ENCODE results near the gene KDM8.

The KDM8 gene

DNA sequence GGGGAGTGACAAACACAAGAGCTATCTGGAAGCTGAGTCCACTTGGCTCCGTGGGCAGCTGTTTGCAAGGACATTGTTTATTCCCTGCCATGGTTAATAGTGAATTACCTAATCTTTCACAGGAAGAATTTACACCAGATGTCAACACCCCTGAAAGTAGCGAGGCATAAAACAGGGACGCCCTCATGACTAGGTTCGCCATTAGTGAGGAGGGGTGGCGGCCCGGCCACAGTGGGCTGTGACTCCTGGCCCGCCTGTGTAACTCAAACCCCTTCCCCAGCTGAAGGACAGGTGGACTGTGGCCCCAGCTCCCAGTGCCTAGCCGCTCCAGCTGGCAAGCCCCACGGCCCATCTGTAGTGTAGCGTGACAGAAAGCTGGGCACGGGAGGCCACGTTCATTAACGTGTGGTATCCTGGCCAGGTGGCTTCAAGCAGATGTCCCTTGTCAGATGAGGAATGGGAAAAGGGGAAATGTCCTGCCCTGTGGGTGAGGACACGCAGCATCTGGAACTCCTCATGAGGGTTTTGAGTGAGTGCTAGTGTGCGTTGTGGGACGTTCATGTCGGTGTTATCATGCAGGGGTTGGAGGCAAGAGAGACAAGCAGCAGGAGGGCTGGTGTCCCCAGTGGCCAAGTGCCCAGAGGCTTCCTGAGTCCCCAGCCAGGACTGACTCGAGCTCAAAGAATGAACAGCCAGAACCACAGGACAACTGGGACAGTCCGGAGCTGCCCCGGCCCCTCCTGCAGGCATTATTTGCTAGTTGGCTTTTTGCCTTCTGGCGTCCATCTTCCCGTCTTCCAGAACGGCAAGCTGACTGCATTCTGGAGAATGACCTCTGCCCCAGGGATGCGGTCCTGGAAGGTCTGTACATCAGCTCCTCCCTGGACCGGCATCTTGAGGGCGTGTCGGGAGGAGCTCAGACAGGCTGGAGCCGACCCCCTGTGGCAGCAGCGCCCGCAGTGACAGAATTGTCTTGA, 19.2 kb downstream of the KDM8 start:
- TF ChIP-seq, protein P1, sequence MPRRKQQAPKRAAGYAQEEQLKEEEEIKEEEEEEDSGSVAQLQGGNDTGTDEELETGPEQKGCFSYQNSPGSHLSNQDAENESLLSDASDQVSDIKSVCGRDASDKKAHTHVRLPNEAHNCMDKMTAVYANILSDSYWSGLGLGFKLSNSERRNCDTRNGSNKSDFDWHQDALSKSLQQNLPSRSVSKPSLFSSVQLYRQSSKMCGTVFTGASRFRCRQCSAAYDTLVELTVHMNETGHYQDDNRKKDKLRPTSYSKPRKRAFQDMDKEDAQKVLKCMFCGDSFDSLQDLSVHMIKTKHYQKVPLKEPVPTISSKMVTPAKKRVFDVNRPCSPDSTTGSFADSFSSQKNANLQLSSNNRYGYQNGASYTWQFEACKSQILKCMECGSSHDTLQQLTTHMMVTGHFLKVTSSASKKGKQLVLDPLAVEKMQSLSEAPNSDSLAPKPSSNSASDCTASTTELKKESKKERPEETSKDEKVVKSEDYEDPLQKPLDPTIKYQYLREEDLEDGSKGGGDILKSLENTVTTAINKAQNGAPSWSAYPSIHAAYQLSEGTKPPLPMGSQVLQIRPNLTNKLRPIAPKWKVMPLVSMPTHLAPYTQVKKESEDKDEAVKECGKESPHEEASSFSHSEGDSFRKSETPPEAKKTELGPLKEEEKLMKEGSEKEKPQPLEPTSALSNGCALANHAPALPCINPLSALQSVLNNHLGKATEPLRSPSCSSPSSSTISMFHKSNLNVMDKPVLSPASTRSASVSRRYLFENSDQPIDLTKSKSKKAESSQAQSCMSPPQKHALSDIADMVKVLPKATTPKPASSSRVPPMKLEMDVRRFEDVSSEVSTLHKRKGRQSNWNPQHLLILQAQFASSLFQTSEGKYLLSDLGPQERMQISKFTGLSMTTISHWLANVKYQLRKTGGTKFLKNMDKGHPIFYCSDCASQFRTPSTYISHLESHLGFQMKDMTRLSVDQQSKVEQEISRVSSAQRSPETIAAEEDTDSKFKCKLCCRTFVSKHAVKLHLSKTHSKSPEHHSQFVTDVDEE (CRISPR knock-in tag; IDR thresholded peaks at IDR 0.05) = no peak
- no peak for TF ChIP-seq ZFP3 (CRISPR knock-in tag; IDR thresholded peaks at IDR 0.05)
- TF ChIP-seq, protein P2, sequence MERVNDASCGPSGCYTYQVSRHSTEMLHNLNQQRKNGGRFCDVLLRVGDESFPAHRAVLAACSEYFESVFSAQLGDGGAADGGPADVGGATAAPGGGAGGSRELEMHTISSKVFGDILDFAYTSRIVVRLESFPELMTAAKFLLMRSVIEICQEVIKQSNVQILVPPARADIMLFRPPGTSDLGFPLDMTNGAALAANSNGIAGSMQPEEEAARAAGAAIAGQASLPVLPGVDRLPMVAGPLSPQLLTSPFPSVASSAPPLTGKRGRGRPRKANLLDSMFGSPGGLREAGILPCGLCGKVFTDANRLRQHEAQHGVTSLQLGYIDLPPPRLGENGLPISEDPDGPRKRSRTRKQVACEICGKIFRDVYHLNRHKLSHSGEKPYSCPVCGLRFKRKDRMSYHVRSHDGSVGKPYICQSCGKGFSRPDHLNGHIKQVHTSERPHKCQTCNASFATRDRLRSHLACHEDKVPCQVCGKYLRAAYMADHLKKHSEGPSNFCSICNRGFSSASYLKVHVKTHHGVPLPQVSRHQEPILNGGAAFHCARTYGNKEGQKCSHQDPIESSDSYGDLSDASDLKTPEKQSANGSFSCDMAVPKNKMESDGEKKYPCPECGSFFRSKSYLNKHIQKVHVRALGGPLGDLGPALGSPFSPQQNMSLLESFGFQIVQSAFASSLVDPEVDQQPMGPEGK (CRISPR knock-in tag; IDR thresholded peaks at IDR 0.05; ENCODE audit: borderline replicate concordance) = no peak
- TF ChIP-seq CSDC2 (CRISPR knock-in tag; IDR thresholded peaks at IDR 0.05) = no peak
- no peak for TF ChIP-seq ZC3H10 (CRISPR knock-in tag; IDR thresholded peaks at IDR 0.05)
- no peak for TF ChIP-seq ZFP30 (CRISPR knock-in tag; IDR thresholded peaks at IDR 0.05)
- TF ChIP-seq ZNF70 (CRISPR knock-in tag; IDR thresholded peaks at IDR 0.05) = no peak
- peak; percentile 12 for ATAC-seq

DNA sequence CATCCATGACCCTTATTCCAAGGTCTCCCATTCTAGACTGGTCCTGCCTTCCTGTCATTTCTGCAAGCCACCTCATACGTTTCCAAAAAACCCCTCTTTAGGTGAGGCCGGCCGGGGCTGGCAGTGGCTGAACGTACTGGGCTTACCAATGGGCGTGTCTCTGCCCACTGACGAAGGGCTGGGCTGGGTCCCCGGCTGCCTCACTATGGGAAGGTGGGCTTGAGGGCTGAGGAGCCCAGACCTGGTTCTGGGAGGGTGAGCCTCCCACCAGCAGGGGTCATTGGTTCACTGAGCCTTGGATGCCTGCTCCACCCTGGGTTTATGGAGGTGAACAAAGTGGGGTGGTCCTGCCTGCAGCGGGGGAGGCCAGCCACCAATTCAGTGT, 19.9 kb downstream of the KDM8 start:
- TF ChIP-seq SNAI2 (CRISPR knock-in tag; IDR thresholded peaks at IDR 0.05) = no peak
- TF ChIP-seq ZNF565 (CRISPR knock-in tag; conservative IDR thresholded peaks at IDR 0.05; ENCODE audit: low read depth) = no peak
- no peak for TF ChIP-seq GLIS3 (CRISPR knock-in tag; IDR thresholded peaks at IDR 0.05)
- no peak for TF ChIP-seq ISL1 (CRISPR knock-in tag; IDR thresholded peaks at IDR 0.05)
- TF ChIP-seq, protein P2 (CRISPR knock-in tag; IDR thresholded peaks at IDR 0.05; ENCODE audit: borderline replicate concordance) = no peak
- TF ChIP-seq ARNTL (CRISPR knock-in tag; IDR thresholded peaks at IDR 0.05; ENCODE audit: borderline replicate concordance, low read depth) = no peak
- TF ChIP-seq BACH2 (CRISPR knock-in tag; IDR thresholded peaks at IDR 0.05; ENCODE audit: borderline replicate concordance) = no peak
- no peak for TF ChIP-seq ZNF70 (CRISPR knock-in tag; IDR thresholded peaks at IDR 0.05)
- no peak for TF ChIP-seq TCF4 (CRISPR knock-in tag; IDR thresholded peaks at IDR 0.05; ENCODE audit: borderline replicate concordance)
- TF ChIP-seq TOX (CRISPR knock-in tag; IDR thresholded peaks at IDR 0.05; ENCODE audit: borderline replicate concordance) = no peak
- no peak for TF ChIP-seq ZFP3 (CRISPR knock-in tag; IDR thresholded peaks at IDR 0.05)
- TF ChIP-seq, protein P3, sequence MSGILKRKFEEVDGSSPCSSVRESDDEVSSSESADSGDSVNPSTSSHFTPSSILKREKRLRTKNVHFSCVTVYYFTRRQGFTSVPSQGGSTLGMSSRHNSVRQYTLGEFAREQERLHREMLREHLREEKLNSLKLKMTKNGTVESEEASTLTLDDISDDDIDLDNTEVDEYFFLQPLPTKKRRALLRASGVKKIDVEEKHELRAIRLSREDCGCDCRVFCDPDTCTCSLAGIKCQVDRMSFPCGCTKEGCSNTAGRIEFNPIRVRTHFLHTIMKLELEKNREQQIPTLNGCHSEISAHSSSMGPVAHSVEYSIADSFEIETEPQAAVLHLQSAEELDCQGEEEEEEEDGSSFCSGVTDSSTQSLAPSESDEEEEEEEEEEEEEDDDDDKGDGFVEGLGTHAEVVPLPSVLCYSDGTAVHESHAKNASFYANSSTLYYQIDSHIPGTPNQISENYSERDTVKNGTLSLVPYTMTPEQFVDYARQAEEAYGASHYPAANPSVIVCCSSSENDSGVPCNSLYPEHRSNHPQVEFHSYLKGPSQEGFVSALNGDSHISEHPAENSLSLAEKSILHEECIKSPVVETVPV (CRISPR knock-in tag; IDR thresholded peaks at IDR 0.05) = no peak
- TF ChIP-seq, protein P4, sequence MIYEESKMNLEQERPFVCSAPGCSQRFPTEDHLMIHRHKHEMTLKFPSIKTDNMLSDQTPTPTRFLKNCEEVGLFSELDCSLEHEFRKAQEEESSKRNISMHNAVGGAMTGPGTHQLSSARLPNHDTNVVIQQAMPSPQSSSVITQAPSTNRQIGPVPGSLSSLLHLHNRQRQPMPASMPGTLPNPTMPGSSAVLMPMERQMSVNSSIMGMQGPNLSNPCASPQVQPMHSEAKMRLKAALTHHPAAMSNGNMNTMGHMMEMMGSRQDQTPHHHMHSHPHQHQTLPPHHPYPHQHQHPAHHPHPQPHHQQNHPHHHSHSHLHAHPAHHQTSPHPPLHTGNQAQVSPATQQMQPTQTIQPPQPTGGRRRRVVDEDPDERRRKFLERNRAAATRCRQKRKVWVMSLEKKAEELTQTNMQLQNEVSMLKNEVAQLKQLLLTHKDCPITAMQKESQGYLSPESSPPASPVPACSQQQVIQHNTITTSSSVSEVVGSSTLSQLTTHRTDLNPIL (CRISPR knock-in tag; IDR thresholded peaks at IDR 0.05; ENCODE audit: low read depth) = no peak
- TF ChIP-seq ZC3H10 (CRISPR knock-in tag; IDR thresholded peaks at IDR 0.05) = no peak
- TF ChIP-seq, protein P1 (CRISPR knock-in tag; IDR thresholded peaks at IDR 0.05) = no peak
- no peak for TF ChIP-seq RARB (CRISPR knock-in tag; IDR thresholded peaks at IDR 0.05)
- TF ChIP-seq ZFP30 (CRISPR knock-in tag; IDR thresholded peaks at IDR 0.05) = no peak
- ATAC-seq = peak; percentile 14; the same call in 1 of the 3 replicates

All from SK-N-SH treated with all-trans-retinoic acid at 6 μM for 48 hours (cell line).